Measurements from ENCODE around the gene GRID1.

DNA sequence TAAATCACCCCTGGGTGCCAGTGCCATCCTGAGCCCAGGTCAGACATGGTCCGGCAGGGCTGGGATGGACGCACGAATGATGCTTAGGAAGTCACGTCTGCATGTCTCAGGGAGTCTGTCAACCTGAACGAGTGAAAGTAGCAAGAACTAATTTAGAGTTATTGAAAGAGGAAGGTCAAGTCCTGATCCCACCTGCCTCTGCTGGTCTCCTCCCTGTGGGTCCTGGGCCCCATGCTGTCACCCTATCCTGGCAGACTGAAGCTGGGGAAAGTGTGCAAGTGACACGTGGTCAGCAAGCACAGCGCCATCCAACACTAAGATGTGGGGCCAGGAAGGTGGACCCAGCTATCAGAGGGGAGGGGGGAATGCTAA lies 26.1 kb upstream of the GRID1 start:
- no peak for TF ChIP-seq EZH2 (IDR thresholded peaks at IDR 0.05; ENCODE audit: borderline replicate concordance, low read depth, low read length)
- no peak for TF ChIP-seq CREB1 (IDR thresholded peaks at IDR 0.05)
- TF ChIP-seq CREB1 (CRISPR knock-in tag; IDR thresholded peaks at IDR 0.05) = no peak
